H54 (cell line): ENCODE results near the gene ATP8B4.
"Not testable (repeated sequence)": the region's sequence is repeated elsewhere in the genome, so short reads cannot be mapped to it uniquely, and the experiment has no call there.

Source experiments
- DNase-seq: peaks from one replicate; pipeline ENCODE4 v3.0.0; 2011; ENCODE audit warnings: low spot score, mixed read lengths; ENCODE audit not compliant: insufficient read length
- FAIRE-seq: peaks from 3 replicates; lab custom pipeline; 2011; peaks lifted over from hg19 to GRCh38; lab: Jason Lieb, UNC
- POLR2A ChIP-seq: IDR thresholded peaks from 2 replicates; pipeline ENCODE4 v1.6.1; 2011; ENCODE audit warnings: low read depth, mild to moderate bottlenecking, low read length

The ATP8B4 gene

GRCh38 chr15:49982584-49982983 is 136.4 kb downstream of the ATP8B4 start:
- FAIRE-seq (no peak), DNase-seq (no peak)
- no peak for TF ChIP-seq POLR2A

GRCh38 chr15:49979705-49980382 is 139.2 kb downstream of the ATP8B4 start:
- no peak for TF ChIP-seq POLR2A
- FAIRE-seq (no peak), DNase-seq (no peak)

- FAIRE-seq (no peak), DNase-seq (no peak)
- TF ChIP-seq POLR2A: no peak
Measured at GRCh38 chr15:49978121-49978520, 140.9 kb downstream of the ATP8B4 start.

- DNase-seq (no peak), FAIRE-seq (no peak)
- no peak for TF ChIP-seq POLR2A
Measured at GRCh38 chr15:49977306-49977705, 141.7 kb downstream of the ATP8B4 start.

DNA sequence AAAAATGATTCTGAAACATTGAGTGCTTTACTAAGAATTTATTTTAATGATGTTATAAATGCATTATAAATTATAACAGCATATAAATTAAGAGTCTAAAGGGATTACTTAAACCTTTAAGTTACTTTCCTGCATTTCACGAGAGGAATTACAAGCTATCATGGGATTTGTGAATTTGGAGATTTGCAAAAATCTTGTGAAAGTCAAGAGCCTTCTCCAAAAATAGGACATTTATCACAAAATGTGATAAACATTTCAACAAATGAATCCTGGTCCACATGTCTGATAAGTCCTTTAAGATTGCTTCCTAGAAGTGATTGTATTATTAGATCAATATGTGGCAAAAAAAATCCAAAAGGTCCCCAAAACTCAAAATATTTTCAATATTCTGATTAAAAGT is 154.5 kb downstream of the ATP8B4 start:
- no peak for TF ChIP-seq POLR2A
- FAIRE-seq (no peak), DNase-seq (no peak)

DNA sequence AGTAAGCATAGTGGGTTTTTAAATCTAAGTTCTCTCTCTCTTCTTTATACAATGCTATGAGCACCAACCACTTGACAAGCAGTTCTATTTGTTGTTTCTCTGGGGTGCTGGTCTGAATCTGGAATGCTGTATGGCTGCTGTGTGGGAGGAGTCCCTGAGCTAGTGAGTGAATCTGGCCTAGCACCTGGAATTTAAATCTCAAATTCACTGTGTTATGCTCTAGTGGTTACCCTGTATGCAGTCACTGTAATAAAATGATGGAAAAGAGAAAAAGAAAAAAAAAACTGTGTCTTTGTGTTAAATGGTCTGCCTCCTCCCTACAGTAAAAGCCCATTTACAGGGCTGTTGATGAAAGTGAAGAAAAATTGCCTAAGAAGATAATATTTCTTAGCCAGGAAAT is 155.0 kb downstream of the ATP8B4 start:
- no peak for TF ChIP-seq POLR2A
- FAIRE-seq (no peak), DNase-seq (no peak)

DNA sequence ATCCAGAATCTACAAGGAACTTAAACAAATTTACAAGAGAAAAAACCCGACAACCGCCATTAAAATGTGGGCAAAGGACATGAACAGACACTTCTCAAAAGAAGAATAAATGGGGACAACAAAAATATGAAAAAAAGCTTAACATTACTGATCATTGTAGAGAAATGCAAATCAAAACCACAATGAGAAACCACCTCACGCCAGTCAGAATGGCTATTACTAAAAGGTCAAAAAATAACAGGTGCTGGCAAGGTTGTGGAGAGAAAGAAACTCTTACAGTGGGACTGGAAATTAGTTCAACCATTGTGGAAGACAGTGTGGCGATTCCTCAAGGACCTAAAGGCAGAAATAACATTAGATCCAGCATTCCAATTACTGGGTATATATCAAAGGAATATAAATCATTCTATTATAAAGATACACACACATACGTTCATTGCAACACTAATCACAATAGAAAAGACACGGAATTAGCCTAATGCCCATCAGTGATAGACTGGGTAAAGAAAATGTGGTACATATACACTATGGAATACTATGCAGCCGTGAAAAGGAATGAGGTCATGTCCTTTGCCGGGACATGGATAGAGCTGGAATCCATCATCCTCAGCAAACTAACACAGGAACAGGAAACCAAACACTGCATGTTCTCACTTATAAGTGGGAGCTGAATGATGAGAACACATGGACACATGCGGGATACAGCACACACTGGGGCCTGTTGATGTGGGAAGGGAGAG is 155.8 kb downstream of the ATP8B4 start:
- not testable (repeated sequence) for FAIRE-seq, DNase-seq

- no peak for TF ChIP-seq POLR2A
- FAIRE-seq (no peak), DNase-seq (no peak)
Measured at GRCh38 chr15:49962044-49962602, 156.9 kb downstream of the ATP8B4 start.

DNA sequence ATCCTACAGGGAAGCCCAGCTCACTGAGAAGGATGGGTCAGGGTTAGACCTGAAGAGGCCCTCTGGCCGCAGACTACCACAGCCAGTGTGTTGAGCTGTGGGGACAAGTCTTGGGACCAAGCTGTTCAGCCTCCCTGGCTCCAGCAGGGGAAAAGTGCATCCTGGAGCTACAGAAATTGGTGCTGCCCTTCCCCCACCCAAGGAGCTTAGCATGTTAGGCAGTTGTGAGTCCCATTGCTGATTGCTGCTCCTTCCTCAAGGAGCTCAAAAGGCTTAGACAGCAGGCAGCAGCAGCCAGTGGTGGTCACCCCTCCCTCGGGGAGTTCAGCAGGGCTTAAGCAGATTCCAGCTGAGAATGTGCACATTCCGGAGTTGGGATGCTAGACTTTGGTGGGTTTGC is 165.6 kb downstream of the ATP8B4 start:
- FAIRE-seq: no peak
- TF ChIP-seq POLR2A: no peak
- DNase-seq: no peak

DNA sequence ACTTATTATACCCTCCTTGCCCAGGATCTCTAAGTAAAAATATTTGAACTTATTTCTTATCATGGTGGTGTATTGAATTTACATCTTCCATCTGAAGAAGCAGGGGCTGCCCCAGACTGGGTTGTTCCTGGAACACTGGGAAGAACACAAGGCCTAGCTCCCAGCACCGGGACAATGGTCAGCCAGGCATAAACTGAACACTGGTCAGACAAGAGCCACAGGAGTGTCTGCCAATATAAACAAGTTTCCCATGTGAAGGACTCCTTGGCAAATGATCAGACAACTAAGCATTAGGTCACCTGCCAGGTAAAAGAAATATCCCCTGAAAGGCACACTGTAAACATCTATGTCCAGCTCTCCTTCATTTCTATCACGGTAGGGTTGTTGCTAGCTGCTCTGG is 172.4 kb downstream of the ATP8B4 start:
- DNase-seq: no peak
- FAIRE-seq: no peak
- no peak for TF ChIP-seq POLR2A

GRCh38 chr15:49934487-49934886 is 184.5 kb downstream of the ATP8B4 start:
- no peak for FAIRE-seq

GRCh38 chr15:49927189-49927861 is 191.7 kb downstream of the ATP8B4 start:
- TF ChIP-seq POLR2A: no peak
- no peak for DNase-seq
- FAIRE-seq: no peak

More at GRCh38 chr15:49934487-49934886, 184.5 kb downstream of the ATP8B4 start:
- DNase-seq: no peak
- TF ChIP-seq POLR2A: no peak

- TF ChIP-seq POLR2A: no peak
- no peak for DNase-seq
- no peak for FAIRE-seq
Measured at GRCh38 chr15:49926740-49927139, 192.3 kb downstream of the ATP8B4 start.

- TF ChIP-seq POLR2A: no peak
- DNase-seq (no peak), FAIRE-seq (no peak)
Measured at GRCh38 chr15:49923671-49924070, 195.4 kb downstream of the ATP8B4 start.
